Measurements from ENCODE around the gene USP36. TPM values are rescaled to one million over a fixed set of nuclear protein-coding genes. Genes with fewer than 3 reads are reported as not detected.

Gene USP36
- total RNA-seq, 1 experiment from 2014 or later: 37.5 TPM

DNA sequence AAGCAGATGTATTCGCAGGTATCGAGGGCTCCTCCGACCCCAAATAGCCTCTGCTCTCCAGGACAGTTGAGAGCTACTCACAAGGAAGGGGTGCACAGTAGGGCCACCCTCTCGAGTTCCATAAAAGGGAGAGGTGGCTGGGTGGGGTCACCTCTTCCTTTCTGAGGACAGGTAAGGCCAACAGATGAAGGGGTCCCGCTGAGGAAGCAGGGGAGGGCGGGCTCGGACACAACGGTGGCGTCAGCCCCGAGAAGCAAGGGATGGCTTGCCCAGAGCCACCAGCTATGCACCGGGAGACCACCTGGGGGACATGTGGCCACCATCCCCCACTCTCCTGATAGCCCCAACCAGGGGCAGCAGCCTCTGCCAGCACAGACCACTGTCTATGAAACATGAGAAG lies 43.4 kb downstream of the USP36 start:
- H3K27ac ChIP-seq (ENCODE audit: low read length): no peak overlapping the region
- no peak for DNase-seq
- H2AFZ ChIP-seq (ENCODE audit: low read length): no peak overlapping the region
- no peaks in the 10 kb centered on the region for H3K27me3 ChIP-seq (ENCODE audit: low read length)
- H3K4me2 ChIP-seq (ENCODE audit: low read length): no peak overlapping the region
- ChIA-PET CTCF (interaction anchor here (0.5 kb wide), 1 partner anchor 69 kb away, joined by 3 read pairs; no protein-coding TSS in a partner anchor), POLR2A (ENCODE audit: unreplicated experiment) (no interaction called here)
- H3K9ac ChIP-seq (ENCODE audit: low read length): no peak overlapping the region
- ATAC-seq: no peak
- no peaks in the 10 kb centered on the region for H3K79me2 ChIP-seq (ENCODE audit: low read length)
- H4K20me1 ChIP-seq (ENCODE audit: low read length): 0 out of 2 replicates have a peak, but pooled peaks cover 10% of the 10 kb centered on the region
- intact Hi-C loops (cut with micrococcal nuclease): no loop called here
- H3K4me1 ChIP-seq (ENCODE audit: insufficient read depth, low read length): no peaks in the 10 kb centered on the region
- no peaks in the 10 kb centered on the region for H3K9me3 ChIP-seq (ENCODE audit: low read length)
- no peak overlapping the region for H3K4me3 ChIP-seq (ENCODE audit: low read length)
- TF ChIP-seq EZH2 (IDR thresholded peaks at IDR 0.05; ENCODE audit: low read length, unreplicated experiment) (no peak), EZH2phosphoT487 (IDR thresholded peaks at IDR 0.05; ENCODE audit: borderline replicate concordance, low read length) (no peak)
- TF ChIP-seq, protein P1, sequence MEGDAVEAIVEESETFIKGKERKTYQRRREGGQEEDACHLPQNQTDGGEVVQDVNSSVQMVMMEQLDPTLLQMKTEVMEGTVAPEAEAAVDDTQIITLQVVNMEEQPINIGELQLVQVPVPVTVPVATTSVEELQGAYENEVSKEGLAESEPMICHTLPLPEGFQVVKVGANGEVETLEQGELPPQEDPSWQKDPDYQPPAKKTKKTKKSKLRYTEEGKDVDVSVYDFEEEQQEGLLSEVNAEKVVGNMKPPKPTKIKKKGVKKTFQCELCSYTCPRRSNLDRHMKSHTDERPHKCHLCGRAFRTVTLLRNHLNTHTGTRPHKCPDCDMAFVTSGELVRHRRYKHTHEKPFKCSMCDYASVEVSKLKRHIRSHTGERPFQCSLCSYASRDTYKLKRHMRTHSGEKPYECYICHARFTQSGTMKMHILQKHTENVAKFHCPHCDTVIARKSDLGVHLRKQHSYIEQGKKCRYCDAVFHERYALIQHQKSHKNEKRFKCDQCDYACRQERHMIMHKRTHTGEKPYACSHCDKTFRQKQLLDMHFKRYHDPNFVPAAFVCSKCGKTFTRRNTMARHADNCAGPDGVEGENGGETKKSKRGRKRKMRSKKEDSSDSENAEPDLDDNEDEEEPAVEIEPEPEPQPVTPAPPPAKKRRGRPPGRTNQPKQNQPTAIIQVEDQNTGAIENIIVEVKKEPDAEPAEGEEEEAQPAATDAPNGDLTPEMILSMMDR (conservative IDR thresholded peaks at IDR 0.05; ENCODE audit: low read depth, low read length): no peak
- no TSS peak for BruUV-seq (replicated peaks)
- H3K9me2 ChIP-seq (replicated peaks; ENCODE audit: low read length): no peaks in the 10 kb centered on the region
- no peaks in the 10 kb centered on the region for H3F3A ChIP-seq (ENCODE audit: low read length, unreplicated experiment)
- H3K36me3 ChIP-seq (ENCODE audit: low read depth, low read length): peaks cover 58% of the 10 kb centered on the region

DNA sequence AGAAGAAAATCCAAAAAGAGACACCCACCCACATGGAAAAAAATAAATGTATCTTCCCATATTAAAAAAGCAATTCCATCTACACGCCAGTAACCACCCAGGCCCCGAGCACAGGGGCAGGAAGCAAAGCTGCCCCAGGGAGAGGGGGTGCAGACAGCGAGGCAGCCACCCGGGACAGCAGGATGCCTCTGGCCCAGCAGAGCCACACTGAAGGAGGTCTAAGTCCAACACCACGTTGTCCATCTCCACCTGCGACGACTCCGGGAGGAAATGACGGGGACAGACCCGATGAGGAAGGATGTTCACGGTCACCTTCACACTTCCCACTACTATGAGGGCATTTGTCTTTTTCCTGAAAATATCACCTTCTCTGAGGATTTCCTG lies 44.1 kb downstream of the USP36 start:
- ChIA-PET POLR2A (ENCODE audit: unreplicated experiment) (no interaction called here), CTCF (no interaction called here)
- no peak for TF ChIP-seq EZH2phosphoT487 (IDR thresholded peaks at IDR 0.05; ENCODE audit: borderline replicate concordance, low read length)
- TF ChIP-seq, protein P1 (conservative IDR thresholded peaks at IDR 0.05; ENCODE audit: low read depth, low read length): no peak
- no peak for TF ChIP-seq EZH2 (IDR thresholded peaks at IDR 0.05; ENCODE audit: low read length, unreplicated experiment)
- H3K79me2 ChIP-seq (ENCODE audit: low read length): no peaks in the 10 kb centered on the region
- no peak for ATAC-seq
- H4K20me1 ChIP-seq (ENCODE audit: low read length): 0 out of 2 replicates have a peak, but pooled peaks cover 8% of the 10 kb centered on the region
- BruUV-seq (replicated peaks): no TSS peak
- H3K4me1 ChIP-seq (ENCODE audit: insufficient read depth, low read length): no peaks in the 10 kb centered on the region
- H3F3A ChIP-seq (ENCODE audit: low read length, unreplicated experiment): no peaks in the 10 kb centered on the region
- no peaks in the 10 kb centered on the region for H3K9me3 ChIP-seq (ENCODE audit: low read length)
- H2AFZ ChIP-seq (ENCODE audit: low read length): no peak overlapping the region
- H3K36me3 ChIP-seq (ENCODE audit: low read depth, low read length): peaks cover 57% of the 10 kb centered on the region
- H3K9me2 ChIP-seq (replicated peaks; ENCODE audit: low read length): no peaks in the 10 kb centered on the region
- no peaks in the 10 kb centered on the region for H3K27me3 ChIP-seq (ENCODE audit: low read length)
- intact Hi-C loops (cut with micrococcal nuclease): no loop called here
- H3K4me2 ChIP-seq (ENCODE audit: low read length): no peak overlapping the region
- no peak overlapping the region for H3K27ac ChIP-seq (ENCODE audit: low read length)
- H3K9ac ChIP-seq (ENCODE audit: low read length): no peak overlapping the region
- no peak for DNase-seq
- H3K4me3 ChIP-seq (ENCODE audit: low read length): no peak overlapping the region

DNA sequence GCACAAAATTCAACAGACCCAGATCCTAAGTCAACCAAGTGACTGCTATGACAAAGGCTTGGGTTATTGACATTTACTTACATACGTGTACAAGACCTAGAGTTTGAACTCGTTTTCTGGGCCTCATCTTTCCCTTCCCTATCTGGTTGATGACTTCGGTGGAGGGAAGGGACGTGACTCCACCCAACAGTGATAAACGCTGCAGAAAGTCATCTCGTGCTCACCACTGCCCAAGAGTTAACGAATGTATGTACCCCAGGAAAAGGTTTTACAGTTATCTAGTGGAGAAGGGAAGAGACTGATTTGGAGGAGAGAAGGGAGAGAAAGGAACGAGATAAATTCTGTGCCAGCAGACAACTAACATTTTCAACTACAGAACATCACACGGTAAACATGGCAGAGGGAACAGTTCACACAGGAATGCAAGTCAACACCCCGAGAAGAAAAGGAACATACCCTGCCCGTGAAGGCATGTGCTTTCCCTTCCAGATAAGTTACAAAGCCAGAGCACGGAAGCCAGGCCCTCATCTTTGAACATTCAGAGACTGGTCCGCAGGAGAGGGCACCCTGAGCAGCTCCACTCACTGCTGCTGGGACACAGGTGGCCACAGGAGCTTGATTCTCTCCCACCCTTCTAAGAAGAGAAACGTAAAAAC lies 44.6 kb downstream of the USP36 start:
- no peak for ATAC-seq
- ChIA-PET CTCF (no interaction called here), POLR2A (ENCODE audit: unreplicated experiment) (no interaction called here)
- H3K27ac ChIP-seq (ENCODE audit: low read length): no peak overlapping the region
- no peaks in the 10 kb centered on the region for H3K9me2 ChIP-seq (replicated peaks; ENCODE audit: low read length)
- no peak overlapping the region for H3K9ac ChIP-seq (ENCODE audit: low read length)
- no peak overlapping the region for H2AFZ ChIP-seq (ENCODE audit: low read length)
- H3K4me1 ChIP-seq (ENCODE audit: insufficient read depth, low read length): no peaks in the 10 kb centered on the region
- no peaks in the 10 kb centered on the region for H3K9me3 ChIP-seq (ENCODE audit: low read length)
- no peaks in the 10 kb centered on the region for H3F3A ChIP-seq (ENCODE audit: low read length, unreplicated experiment)
- DNase-seq: no peak
- no peak overlapping the region for H3K4me2 ChIP-seq (ENCODE audit: low read length)
- BruUV-seq (replicated peaks): no TSS peak
- 0 out of 2 replicates have a peak, but pooled peaks cover 5% of the 10 kb centered on the region for H4K20me1 ChIP-seq (ENCODE audit: low read length)
- TF ChIP-seq EZH2 (IDR thresholded peaks at IDR 0.05; ENCODE audit: low read length, unreplicated experiment) (no peak), EZH2phosphoT487 (IDR thresholded peaks at IDR 0.05; ENCODE audit: borderline replicate concordance, low read length) (no peak)
- TF ChIP-seq, protein P1 (conservative IDR thresholded peaks at IDR 0.05; ENCODE audit: low read depth, low read length): no peak
- no peak overlapping the region for H3K4me3 ChIP-seq (ENCODE audit: low read length)
- no peaks in the 10 kb centered on the region for H3K79me2 ChIP-seq (ENCODE audit: low read length)
- intact Hi-C loops (cut with micrococcal nuclease): no loop called here
- H3K27me3 ChIP-seq (ENCODE audit: low read length): no peaks in the 10 kb centered on the region
- peaks cover 54% of the 10 kb centered on the region for H3K36me3 ChIP-seq (ENCODE audit: low read depth, low read length)
